MCF 10A (cell line): Measurements from ENCODE around the gene CCNT2. TPM values are rescaled to one million over a fixed set of nuclear protein-coding genes. Genes with fewer than 3 reads are reported as not detected.

Experiments
- Bru-seq: library from RNA; stranded (reverse); fragments of 400-500 nt; gene quantifications from one replicate; lab custom pipeline; 2021; lab: Mats Ljungman, UMichigan
- BruChase-seq, 2 experiments: library from RNA; stranded (reverse); fragments of 400-500 nt; gene quantifications; one replicate each; lab custom pipeline; 2021; lab: Mats Ljungman, UMichigan
- BruUV-seq: library from RNA; stranded (reverse); fragments of 400-500 nt; replicated peaks from 2 replicates; lab custom pipeline; 2021; lab: Mats Ljungman, UMichigan
- CTCF ChIA-PET: fragments of 300-600 bp; sonication (Branson Sonifier 250); formaldehyde crosslinking; extraction: SDS; loops from one replicate; lab custom pipeline; 2021; ENCODE audit warnings: antibody characterized with exemption, inconsistent platforms; lab: Yijun Ruan, JAX
- POLR2A ChIA-PET: fragments of 300-600, 350-650 bp; sonication (Branson Sonifier 250); formaldehyde crosslinking; extraction: SDS; loops from one replicate; lab custom pipeline; 2020; ENCODE audit warnings: antibody characterized with exemption, inconsistent platforms; lab: Yijun Ruan, JAX
- DNase-seq: peaks from one replicate; pipeline ENCODE4 v3.0.0-alpha.2; 2018; ENCODE audit not compliant: unreplicated experiment
- H3K27ac Mint-ChIP-seq: one replicate; pipeline ENCODE4 v1.8.0; 2022; ENCODE audit warnings: mild to moderate bottlenecking, low read depth, mixed read lengths; ENCODE audit not compliant: unreplicated experiment
- H3K27me3 Mint-ChIP-seq: one replicate; pipeline ENCODE4 v1.8.0; 2022; ENCODE audit warnings: mixed read lengths; ENCODE audit not compliant: insufficient read depth, unreplicated experiment
- H3K36me3 Mint-ChIP-seq: one replicate; pipeline ENCODE4 v1.8.0; 2022; ENCODE audit warnings: mild to moderate bottlenecking, moderate library complexity, mixed read lengths; ENCODE audit not compliant: insufficient read depth, unreplicated experiment
- H3K4me1 Mint-ChIP-seq: one replicate; pipeline ENCODE4 v1.8.0; 2022; ENCODE audit warnings: mixed read lengths; ENCODE audit not compliant: insufficient read depth, unreplicated experiment
- H3K4me3 Mint-ChIP-seq: one replicate; pipeline ENCODE4 v1.8.0; 2022; ENCODE audit warnings: mild to moderate bottlenecking, moderate library complexity, mixed read lengths; ENCODE audit not compliant: unreplicated experiment
- H3K9me3 Mint-ChIP-seq: one replicate; pipeline ENCODE4 v1.8.0; 2022; ENCODE audit warnings: mixed read lengths; ENCODE audit not compliant: unreplicated experiment
- CTCF ChIP-seq: fragments of 200-600 bp; IDR thresholded peaks from one replicate; pipeline ENCODE4 v1.8.0; 2022; ENCODE audit warnings: antibody characterized with exemption, mild to moderate bottlenecking; ENCODE audit not compliant: unreplicated experiment
- intact Hi-C: fragments of 100-400 bp; cut with micrococcal nuclease; formaldehyde crosslinking; loops from 2 replicates; pipeline ENCODE4 v1.14.1; 2022
- long read RNA-seq: library from polyadenylated mRNA; stranded (forward); transcript quantifications from one replicate; pipeline ENCODE4 v2.0.0, GENCODE V29; 2022
- total RNA-seq: library from RNA; stranded (reverse); gene quantifications from 2 replicates; pipeline ENCODE4 v1.2.3, GENCODE V29; 2022

Gene CCNT2
- 38.8 and 39.3 TPM in 2 replicates for total RNA-seq
- percentile 96 among the genes with signal in this experiment for Bru-seq, nascent RNA
- BruChase-seq, experiment 1, labeled RNA remaining after a 6-hour chase: percentile 82 among the genes with signal in this experiment
- percentile 96 among the genes with signal in this experiment for BruChase-seq, experiment 2, labeled RNA remaining after a 2-hour chase
- long read RNA-seq, full-length matches to known transcripts: 67 of 90 reads
- long read RNA-seq, partial matches to known transcripts: 5 of 90 reads
- long read RNA-seq, other reads (novel, unspliced or antisense): 18 of 90 reads

- TF ChIP-seq CTCF: no peak
- H3K4me3 Mint-ChIP-seq: peak within 1 kb of the TSS; percentile 100
- H3K27ac Mint-ChIP-seq: peak within 1 kb of the TSS; percentile 100
- intact Hi-C loops: loop anchor here (5.0 kb wide), 2 partner anchors 614 to 801 kb away; partner anchors contain the start of genes R3HDM1 and ZRANB3
- ChIA-PET POLR2A (interaction anchor here (0.6 to 2.6 kb wide), 10 partner anchors 8 to 1030 kb away, joined by 3 to 18 read pairs (median 4); partner anchors contain the start of genes R3HDM1, RAB3GAP1 and ZRANB3), CTCF (interaction anchor here (0.6 kb wide), 1 partner anchor 13 kb away, joined by 3 read pairs; no protein-coding TSS in a partner anchor)
- BruUV-seq: TSS peak; percentile 45
- DNase-seq: peak; percentile 99
- peaks cover 12% of the 10 kb centered on the region for H3K4me1 Mint-ChIP-seq
- H3K9me3 Mint-ChIP-seq: no peaks in the 10 kb centered on the region
- H3K27me3 Mint-ChIP-seq: no peaks in the 10 kb centered on the region
- peaks cover 19% of the 10 kb centered on the region for H3K36me3 Mint-ChIP-seq
These were observed at the start of gene CCNT2 for GRCh38 chr2:134918526-134919340. CCNT2 (plus strand) TSS chr2:134918822; CDS start chr2:134918855, 33 bp downstream.

- Mint-ChIP-seq H3K36me3 (peaks cover 4% of the 10 kb centered on the region), H3K4me3 (no peak overlapping the region), H3K9me3 (peaks cover 8% of the 10 kb centered on the region), H3K27ac (no peak overlapping the region), H3K4me1 (peaks cover 6% of the 10 kb centered on the region), H3K27me3 (no peaks in the 10 kb centered on the region)
- intact Hi-C loops: no loop called here
- DNase-seq: no peak
- TF ChIP-seq CTCF: no peak
- POLR2A ChIA-PET: no interaction called here
- CTCF ChIA-PET: interaction anchor here (0.5 to 1.3 kb wide), 6 partner anchors 31 to 458 kb away, joined by 3 to 7 read pairs (median 4); no protein-coding TSS in a partner anchor
- BruUV-seq: no TSS peak
These were observed 48.5 kb upstream of the CCNT2 start for GRCh38 chr2:134869946-134870736.

- CTCF ChIA-PET: no interaction called here
- POLR2A ChIA-PET: no interaction called here
- no peak for DNase-seq
- H3K9me3 Mint-ChIP-seq: peaks cover 8% of the 10 kb centered on the region
- intact Hi-C loops: no loop called here
- no peaks in the 10 kb centered on the region for H3K4me1 Mint-ChIP-seq
- no TSS peak for BruUV-seq
- no peak overlapping the region for H3K4me3 Mint-ChIP-seq
- TF ChIP-seq CTCF: no peak
- H3K36me3 Mint-ChIP-seq: peaks cover 4% of the 10 kb centered on the region
- no peak overlapping the region for H3K27ac Mint-ChIP-seq
- no peaks in the 10 kb centered on the region for H3K27me3 Mint-ChIP-seq
These were observed 45.5 kb upstream of the CCNT2 start for GRCh38 chr2:134873152-134873551.
